GM12878 (cell line): ENCODE results near the gene ANXA2R. TPM values are rescaled to one million over a fixed set of nuclear protein-coding genes. Genes with fewer than 3 reads are reported as not detected.

Experiments
- BCL3 ChIP-seq: IDR thresholded peaks from 2 replicates; pipeline ENCODE4 v1.6.1; 2011; ENCODE audit warnings: borderline replicate concordance, low read depth, mild to moderate bottlenecking, moderate library complexity, low read length; ENCODE audit not compliant: insufficient read depth, poor library complexity, severe bottlenecking
- CHD4 ChIP-seq: fragments of 200-600 bp; sonication (generic); IDR thresholded peaks from 2 replicates; pipeline ENCODE4 v1.6.1; 2016; ENCODE audit warnings: mild to moderate bottlenecking
- CUX1 ChIP-seq: IDR thresholded peaks from 2 replicates; pipeline ENCODE4 v1.6.1; 2012; ENCODE audit warnings: improper control_type of control experiment, low read depth, low read length; ENCODE audit not compliant: insufficient replicate concordance
- E4F1 ChIP-seq: fragments of 450-650 bp; IDR thresholded peaks from 2 replicates; pipeline ENCODE4 v1.6.1; 2018; ENCODE audit warnings: borderline replicate concordance, mild to moderate bottlenecking; ENCODE audit not compliant: partially characterized antibody
- GATAD2B ChIP-seq: fragments of 450-650 bp; conservative IDR thresholded peaks from 2 replicates; pipeline ENCODE4 v1.6.1; 2017; ENCODE audit warnings: low read depth, mild to moderate bottlenecking, moderate library complexity
- IRF3 ChIP-seq: fragments of 450-650 bp; IDR thresholded peaks from 2 replicates; pipeline ENCODE4 v1.6.1; 2014; ENCODE audit warnings: mild to moderate bottlenecking
- MLLT1 ChIP-seq: fragments of 450-650 bp; IDR thresholded peaks from 2 replicates; pipeline ENCODE4 v1.6.1; 2016; ENCODE audit warnings: mild to moderate bottlenecking
- PKNOX1 ChIP-seq: fragments of 450-650 bp; IDR thresholded peaks from 2 replicates; pipeline ENCODE4 v1.6.1; 2016; ENCODE audit warnings: mild to moderate bottlenecking
- ZBTB4 ChIP-seq: fragments of 450-650 bp; formaldehyde crosslinking; IDR thresholded peaks from 2 replicates; pipeline ENCODE4 v1.4.0; 2022; ENCODE audit warnings: mild to moderate bottlenecking, moderate library complexity
- polyA plus RNA-seq, 11 experiments: library from polyadenylated mRNA; depleted of rRNA in 4 of 11; unstranded in 6 of 11; stranded (reverse) in 5 of 11; fragments of >200 nt; fragmentation: Nextera tagmentation in 4 of 11; fragmentation: Illumina TruSeq in 1 of 11; extraction: Ambion mirVana in 4 of 11; extraction: Trizol in 1 of 11; gene quantifications; 1 replicate in 1 of 11; 2 replicates in 10 of 11; pipeline versions ENCODE4 v1.2.1 to v1.2.3, GENCODE V29; 2011 to 2016; ENCODE audit warnings: inconsistent platforms in 2 of 11, missing spikeins in 2 of 11, low read depth in 1 of 11
- total RNA-seq, 4 experiments: library from RNA; depleted of rRNA in 3 of 4; stranded (reverse); fragments of >200 nt in 3 of 4; fragmentation: Illumina TruSeq in 1 of 4; extraction: Trizol in 1 of 4; gene quantifications; 2 replicates each; pipeline versions ENCODE4 v1.2.1 to v1.2.3, GENCODE V29; 2013 to 2021

Gene ANXA2R
- total and polyA plus RNA-seq, 10 of the 15 experiments (the other 5 are each of a cell fraction or from before 2014, with no cell fraction given) = 2.3 to 7.8 (median 4.4) TPM

- TF ChIP-seq BCL3 (no peak), IRF3 (no peak), E4F1 (no peak), PKNOX1 (no peak), CUX1 (no peak), CHD4 (no peak), MLLT1 (peak; percentile 83; the same call in 1 of the 2 replicates), ZBTB4 (CRISPR knock-in tag) (no peak), GATAD2B (0 out of 2 replicates have a peak, but pooled peaks have one; percentile 26)
These were observed 19.7 kb downstream of the ANXA2R start (continued) for GRCh38 chr5:43020399-43020746.
